Measurements from ENCODE around the gene MEP1B.

Gene MEP1B

GRCh38 chr18:32238635-32239268 is 48.9 kb downstream of the MEP1B start:
- no peak for TF ChIP-seq CTCF (IDR thresholded peaks at IDR 0.05; ENCODE audit: control extremely low read depth, extremely low read depth, low read depth, missing control alignments)
- ChIA-PET CTCF (interaction anchor here (0.8 to 1.4 kb wide), 5 partner anchors 10 to 28 kb away, joined by 3 to 4 read pairs (median 3); no protein-coding TSS in a partner anchor), POLR2A (no interaction called here)
- no peak for DNase-seq (ENCODE audit: extremely low spot score)

- CTCF ChIA-PET: no interaction called here
- no peak for TF ChIP-seq CTCF (IDR thresholded peaks at IDR 0.05; ENCODE audit: control extremely low read depth, extremely low read depth, low read depth, missing control alignments)
- no peak for DNase-seq (ENCODE audit: extremely low spot score)
- POLR2A ChIA-PET: no interaction called here
These were observed 52.6 kb downstream of the MEP1B start for GRCh38 chr18:32242395-32242794.

GRCh38 chr18:32243358-32243757 is 53.5 kb downstream of the MEP1B start:
- no peak for DNase-seq (ENCODE audit: extremely low spot score)
- POLR2A ChIA-PET: no interaction called here
- CTCF ChIA-PET: no interaction called here
- no peak for TF ChIP-seq CTCF (IDR thresholded peaks at IDR 0.05; ENCODE audit: control extremely low read depth, extremely low read depth, low read depth, missing control alignments)

- DNase-seq (ENCODE audit: extremely low spot score): no peak
- CTCF ChIA-PET: no interaction called here
These were observed 55.0 kb downstream of the MEP1B start for GRCh38 chr18:32244881-32245280.

GRCh38 chr18:32249147-32249929 is 59.5 kb downstream of the MEP1B start:
- CTCF ChIA-PET: interaction anchor here (0.6 to 1.1 kb wide), 2 partner anchors 11 to 12 kb away, joined by 3 read pairs; no protein-coding TSS in a partner anchor
- POLR2A ChIA-PET: no interaction called here
- no peak for DNase-seq (ENCODE audit: extremely low spot score)
- TF ChIP-seq CTCF (IDR thresholded peaks at IDR 0.05; ENCODE audit: control extremely low read depth, extremely low read depth, low read depth, missing control alignments): no peak

More at GRCh38 chr18:32244881-32245280, 55.0 kb downstream of the MEP1B start:
- no peak for TF ChIP-seq CTCF (IDR thresholded peaks at IDR 0.05; ENCODE audit: control extremely low read depth, extremely low read depth, low read depth, missing control alignments)
- POLR2A ChIA-PET: no interaction called here

GRCh38 chr18:32251466-32251865 is 61.6 kb downstream of the MEP1B start:
- POLR2A ChIA-PET: no interaction called here
- TF ChIP-seq CTCF (IDR thresholded peaks at IDR 0.05; ENCODE audit: control extremely low read depth, extremely low read depth, low read depth, missing control alignments): no peak
- DNase-seq (ENCODE audit: extremely low spot score): no peak
- CTCF ChIA-PET: interaction anchor here (1.8 to 2.0 kb wide), 2 partner anchors 10 to 93 kb away, joined by 4 to 5 read pairs; no protein-coding TSS in a partner anchor
